Liver (tissue), 9 donors: Measurements from ENCODE around the gene FGD4. TPM values are rescaled to one million over a fixed set of nuclear protein-coding genes. Genes with fewer than 3 reads are reported as not detected.

Experiments
- DNase-seq: peaks from one replicate; pipeline ENCODE4 v3.0.0-alpha.2; 2017; ENCODE audit warnings: low spot score
- H3K27ac ChIP-seq, 2 donors: one replicate each; pipeline ENCODE4 v1.7.0; 2013; ENCODE audit warnings: inconsistent platforms in 2 of 2, low read length in 2 of 2, control low read depth in 1 of 2, low read depth in 1 of 2, mild to moderate bottlenecking in 1 of 2
- H3K27me3 ChIP-seq, 4 donors: one replicate each; pipeline versions ENCODE4 v1.6.1 to v1.7.0; 2013; ENCODE audit warnings: low read length in 3 of 4, inconsistent platforms in 1 of 4, mild to moderate bottlenecking in 1 of 4, moderate library complexity in 1 of 4; ENCODE audit not compliant: control insufficient read depth in 4 of 4, insufficient read depth in 4 of 4
- H3K36me3 ChIP-seq, 4 donors: one replicate each; pipeline versions ENCODE4 v1.6.1 to v1.7.0; 2013; ENCODE audit warnings: low read length in 3 of 4, mild to moderate bottlenecking in 3 of 4, low read depth in 1 of 4, moderate library complexity in 1 of 4; ENCODE audit not compliant: control insufficient read depth in 4 of 4, insufficient read depth in 3 of 4
- H3K4me1 ChIP-seq, 4 donors: one replicate each; pipeline versions ENCODE4 v1.6.1 to v1.7.0; 2013; ENCODE audit warnings: low read length in 3 of 4, mild to moderate bottlenecking in 3 of 4, moderate library complexity in 1 of 4; ENCODE audit not compliant: control insufficient read depth in 4 of 4, insufficient read depth in 4 of 4
- H3K4me3 ChIP-seq, 3 donors: one replicate each; pipeline versions ENCODE4 v1.6.1 to v1.7.0; 2013; ENCODE audit warnings: low read length in 3 of 3, control low read depth in 1 of 3, low read depth in 1 of 3, mild to moderate bottlenecking in 1 of 3
- H3K9ac ChIP-seq, 2 donors: one replicate each; pipeline ENCODE4 v1.7.0; 2013; ENCODE audit warnings: low read length in 2 of 2, mild to moderate bottlenecking in 2 of 2, moderate library complexity in 2 of 2, control low read depth in 1 of 2, low read depth in 1 of 2
- H3K9me3 ChIP-seq, 4 donors: one replicate each; pipeline versions ENCODE4 v1.6.1 to v1.7.0; 2013; ENCODE audit warnings: low read length in 3 of 4; ENCODE audit not compliant: control insufficient read depth in 4 of 4
- FOXA1 ChIP-seq: IDR thresholded peaks from 2 replicates; pipeline ENCODE4 v1.6.1; 2016; ENCODE audit warnings: antibody characterized with exemption
- FOXA2 ChIP-seq: IDR thresholded peaks from 2 replicates; pipeline ENCODE4 v1.6.1; 2016; ENCODE audit warnings: antibody characterized with exemption
- GABPA ChIP-seq, 2 donors: IDR thresholded peaks in 1 of 2; conservative IDR thresholded peaks in 1 of 2; 2 replicates each; pipeline ENCODE4 v1.6.1; 2016; ENCODE audit warnings: antibody characterized with exemption in 2 of 2, mild to moderate bottlenecking in 1 of 2, moderate library complexity in 1 of 2
- HNF4A ChIP-seq, 2 donors: conservative IDR thresholded peaks; 2 replicates each; pipeline ENCODE4 v1.6.1; 2016; ENCODE audit warnings: antibody characterized with exemption in 2 of 2, mild to moderate bottlenecking in 2 of 2
- HNF4G ChIP-seq: IDR thresholded peaks from 2 replicates; pipeline ENCODE4 v1.6.1; 2016; ENCODE audit warnings: antibody characterized with exemption
- JUND ChIP-seq, 2 donors: IDR thresholded peaks; 2 replicates each; pipeline ENCODE4 v1.6.1; 2016; ENCODE audit warnings: antibody characterized with exemption in 2 of 2
- NR2F2 ChIP-seq: IDR thresholded peaks from 2 replicates; pipeline ENCODE4 v1.6.1; 2016; ENCODE audit warnings: antibody characterized with exemption
- RAD21 ChIP-seq, 2 donors: IDR thresholded peaks; 2 replicates each; pipeline ENCODE4 v1.6.1; 2016; ENCODE audit warnings: antibody characterized with exemption in 2 of 2, mild to moderate bottlenecking in 2 of 2
- RXRA ChIP-seq, 2 donors: IDR thresholded peaks; 2 replicates each; pipeline ENCODE4 v1.6.1; 2017 to 2018; ENCODE audit warnings: antibody characterized with exemption in 2 of 2, mild to moderate bottlenecking in 1 of 2
- SP1 ChIP-seq: IDR thresholded peaks from 2 replicates; pipeline ENCODE4 v1.6.1; 2018; ENCODE audit warnings: antibody characterized with exemption, mild to moderate bottlenecking
- TAF1 ChIP-seq: conservative IDR thresholded peaks from 2 replicates; pipeline ENCODE4 v1.6.1; 2016; ENCODE audit warnings: antibody characterized with exemption, mild to moderate bottlenecking
- YY1 ChIP-seq: IDR thresholded peaks from 2 replicates; pipeline ENCODE4 v1.6.1; 2016; ENCODE audit warnings: antibody characterized with exemption, mild to moderate bottlenecking
- WGBS: extraction: QIAGEN DNeasy Blood & Tissue Kit; methylation state at CpG from one replicate; pipeline ENCODE4 v1.1.7; 2013; 5-methylcytosine and 5-hydroxymethylcytosine counted together
- polyA plus RNA-seq, 2 donors: library from polyadenylated mRNA; stranded (reverse) in 1 of 2; unstranded in 1 of 2; fragments of 200-250 nt in 1 of 2; fragments of >200 nt in 1 of 2; fragmentation: Nextera tagmentation in 1 of 2; extraction: Ambion mirVana in 1 of 2; gene quantifications; one replicate each; pipeline versions ENCODE4 v1.2.1 to v1.2.3, GENCODE V29; 2013 to 2015
- total RNA-seq, 2 donors: library from RNA; depleted of rRNA; stranded (reverse); fragments of >200 nt; gene quantifications; one replicate each; pipeline ENCODE4 v1.2.3, GENCODE V29; 2014
- TF ChIP-seq, protein P1 (sequence below): IDR thresholded peaks from 2 replicates; pipeline ENCODE4 v1.6.1; 2016; ENCODE audit warnings: antibody characterized with exemption
- TF ChIP-seq, protein P2 (sequence below): fragments of 150-350 bp; IDR thresholded peaks from 2 replicates; pipeline ENCODE4 v1.5.1; 2017; ENCODE audit warnings: improper control_type of control experiment, low read depth, low read length; ENCODE audit not compliant: missing input control
- TF ChIP-seq, protein P3 (sequence below): IDR thresholded peaks from 2 replicates; pipeline ENCODE4 v1.6.1; 2016; ENCODE audit warnings: antibody characterized with exemption
- donor health status: healthy.
- donor health status: healthy.
- donor health status: healthy.
- donor health status: healthy.
- donor health status: healthy.

The FGD4 gene
- total and polyA plus RNA-seq, 4 donors, result 3.8 to 26.4 (median 9.0) TPM

DNA sequence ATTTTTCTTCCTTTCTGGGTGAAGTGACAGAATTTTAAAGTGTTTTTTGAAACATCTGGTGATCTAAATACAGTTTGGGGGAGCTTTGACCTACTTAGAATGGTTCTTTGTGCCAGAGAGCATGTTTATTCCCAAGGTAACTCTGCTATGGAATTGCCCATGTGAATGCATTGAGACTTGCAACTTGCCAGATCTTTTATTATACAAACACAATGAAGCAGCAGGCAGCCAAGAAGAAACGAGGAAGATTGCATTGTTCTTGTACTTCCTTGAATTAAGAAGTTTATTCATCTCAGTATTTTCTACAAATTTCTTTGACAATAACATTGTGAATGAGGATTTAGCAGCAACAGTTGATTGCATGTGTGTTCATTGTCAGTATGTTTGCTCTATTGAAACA lies 55.5 kb downstream of the FGD4 start:
- H3K27me3 ChIP-seq, result no peaks in the 10 kb centered on the region
- H3K27ac ChIP-seq, result no peak overlapping the region
- H3K9ac ChIP-seq, result no peak overlapping the region
- no peak for DNase-seq
- no peaks in the 10 kb centered on the region for H3K9me3 ChIP-seq
- H3K4me1 ChIP-seq, result peaks cover 3 to 22% (median 13%) of the 10 kb centered on the region in 4 donors
- 20% methylated on average over 1 of the region's 1 CpG for WGBS
- no peak for TF ChIP-seq NR2F2
- TF ChIP-seq SP1, result no peak
- TF ChIP-seq JUND (IDR thresholded peaks at IDR 0.05), result no peak
- no peak for TF ChIP-seq GABPA (IDR thresholded peaks at IDR 0.05 in 1 of 2, conservative IDR thresholded peaks at IDR 0.05 in 1 of 2)
- no peaks in the 10 kb centered on the region for H3K36me3 ChIP-seq
- H3K4me3 ChIP-seq, result no peak overlapping the region

DNA sequence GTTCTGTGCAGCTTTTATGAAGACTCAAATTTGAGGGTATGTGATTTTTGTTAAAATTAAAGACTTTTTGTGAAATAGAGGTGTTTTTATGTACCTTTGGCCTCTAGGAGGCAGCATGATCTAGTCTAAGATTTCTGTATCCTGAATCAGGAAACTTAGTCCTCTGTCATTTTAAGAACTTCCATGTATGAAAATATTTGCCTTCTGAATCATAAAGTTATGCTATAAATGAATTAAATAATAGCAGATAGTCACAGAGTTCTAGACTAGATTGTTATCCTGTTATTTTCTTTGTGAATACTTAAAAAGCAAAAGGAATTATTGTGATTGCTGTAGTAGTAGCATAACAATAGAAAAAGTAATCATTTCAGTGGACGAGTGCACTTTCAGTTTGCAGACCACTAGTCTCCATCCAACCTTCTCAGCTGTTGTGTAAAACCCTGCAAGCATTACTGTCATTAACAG lies 56.3 kb downstream of the FGD4 start:
- H3K4me3 ChIP-seq, result peak overlapping the region in 2 of 3 donors; percentile 0 to 42
- H3K27ac ChIP-seq, result peak overlapping the region; percentile 2 to 35
- no peaks in the 10 kb centered on the region for H3K9me3 ChIP-seq
- H3K9ac ChIP-seq, result peak overlapping the region; percentile 57 to 65
- H3K36me3 ChIP-seq, result no peaks in the 10 kb centered on the region
- TF ChIP-seq HNF4A (conservative IDR thresholded peaks at IDR 0.05) (peak in 1 of 2 donors; percentile 17), FOXA1 (no peak), NR2F2 (no peak), YY1 (no peak), RAD21 (IDR thresholded peaks at IDR 0.05) (peak; percentile 91 to 93), RXRA (IDR thresholded peaks at IDR 0.05) (no peak), HNF4G (no peak), JUND (IDR thresholded peaks at IDR 0.05) (no peak), TAF1 (no peak), FOXA2 (no peak), GABPA (IDR thresholded peaks at IDR 0.05 in 1 of 2, conservative IDR thresholded peaks at IDR 0.05 in 1 of 2) (no peak)
- TF ChIP-seq, protein P1, sequence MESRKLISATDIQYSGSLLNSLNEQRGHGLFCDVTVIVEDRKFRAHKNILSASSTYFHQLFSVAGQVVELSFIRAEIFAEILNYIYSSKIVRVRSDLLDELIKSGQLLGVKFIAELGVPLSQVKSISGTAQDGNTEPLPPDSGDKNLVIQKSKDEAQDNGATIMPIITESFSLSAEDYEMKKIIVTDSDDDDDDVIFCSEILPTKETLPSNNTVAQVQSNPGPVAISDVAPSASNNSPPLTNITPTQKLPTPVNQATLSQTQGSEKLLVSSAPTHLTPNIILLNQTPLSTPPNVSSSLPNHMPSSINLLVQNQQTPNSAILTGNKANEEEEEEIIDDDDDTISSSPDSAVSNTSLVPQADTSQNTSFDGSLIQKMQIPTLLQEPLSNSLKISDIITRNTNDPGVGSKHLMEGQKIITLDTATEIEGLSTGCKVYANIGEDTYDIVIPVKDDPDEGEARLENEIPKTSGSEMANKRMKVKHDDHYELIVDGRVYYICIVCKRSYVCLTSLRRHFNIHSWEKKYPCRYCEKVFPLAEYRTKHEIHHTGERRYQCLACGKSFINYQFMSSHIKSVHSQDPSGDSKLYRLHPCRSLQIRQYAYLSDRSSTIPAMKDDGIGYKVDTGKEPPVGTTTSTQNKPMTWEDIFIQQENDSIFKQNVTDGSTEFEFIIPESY, result no peak
- TF ChIP-seq, protein P2, sequence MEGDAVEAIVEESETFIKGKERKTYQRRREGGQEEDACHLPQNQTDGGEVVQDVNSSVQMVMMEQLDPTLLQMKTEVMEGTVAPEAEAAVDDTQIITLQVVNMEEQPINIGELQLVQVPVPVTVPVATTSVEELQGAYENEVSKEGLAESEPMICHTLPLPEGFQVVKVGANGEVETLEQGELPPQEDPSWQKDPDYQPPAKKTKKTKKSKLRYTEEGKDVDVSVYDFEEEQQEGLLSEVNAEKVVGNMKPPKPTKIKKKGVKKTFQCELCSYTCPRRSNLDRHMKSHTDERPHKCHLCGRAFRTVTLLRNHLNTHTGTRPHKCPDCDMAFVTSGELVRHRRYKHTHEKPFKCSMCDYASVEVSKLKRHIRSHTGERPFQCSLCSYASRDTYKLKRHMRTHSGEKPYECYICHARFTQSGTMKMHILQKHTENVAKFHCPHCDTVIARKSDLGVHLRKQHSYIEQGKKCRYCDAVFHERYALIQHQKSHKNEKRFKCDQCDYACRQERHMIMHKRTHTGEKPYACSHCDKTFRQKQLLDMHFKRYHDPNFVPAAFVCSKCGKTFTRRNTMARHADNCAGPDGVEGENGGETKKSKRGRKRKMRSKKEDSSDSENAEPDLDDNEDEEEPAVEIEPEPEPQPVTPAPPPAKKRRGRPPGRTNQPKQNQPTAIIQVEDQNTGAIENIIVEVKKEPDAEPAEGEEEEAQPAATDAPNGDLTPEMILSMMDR, result peak; percentile 54
- TF ChIP-seq, protein P3, sequence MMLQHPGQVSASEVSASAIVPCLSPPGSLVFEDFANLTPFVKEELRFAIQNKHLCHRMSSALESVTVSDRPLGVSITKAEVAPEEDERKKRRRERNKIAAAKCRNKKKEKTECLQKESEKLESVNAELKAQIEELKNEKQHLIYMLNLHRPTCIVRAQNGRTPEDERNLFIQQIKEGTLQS, result no peak
- no peak for DNase-seq
- peaks cover 3 to 22% (median 13%) of the 10 kb centered on the region in 4 donors for H3K4me1 ChIP-seq
- H3K27me3 ChIP-seq, result no peaks in the 10 kb centered on the region
- WGBS, result 9% methylated on average over 1 of the region's 1 CpG
